AG09309 (cell line): Measurements from ENCODE around the gene CMIP.

Source experiments
- DNase-seq: peaks from one replicate; pipeline ENCODE4 v3.0.0-alpha.2; 2010; ENCODE audit warnings: low read depth
- H3K4me3 ChIP-seq: 2 replicates; pipeline ENCODE4 v1.5.1; 2011; ENCODE audit warnings: mild to moderate bottlenecking, low read depth, low read length, moderate library complexity; ENCODE audit not compliant: control insufficient read depth
- CTCF ChIP-seq: IDR thresholded peaks from 2 replicates; pipeline ENCODE4 v1.5.1; 2011; ENCODE audit warnings: mild to moderate bottlenecking, low read depth, low read length, inconsistent platforms; ENCODE audit not compliant: insufficient read depth, control insufficient read depth; ENCODE audit errors: missing control alignments

Gene CMIP

GRCh38 chr16:81480606-81481206, 36.1 kb downstream of the CMIP start:
- no peak for DNase-seq
- H3K4me3 ChIP-seq, result no peak overlapping the region
- TF ChIP-seq CTCF, result no peak

GRCh38 chr16:81481207-81481821, 36.7 kb downstream of the CMIP start:
- TF ChIP-seq CTCF, result no peak
- no peak overlapping the region for H3K4me3 ChIP-seq
- DNase-seq, result no peak

- DNase-seq, result no peak
- no peak overlapping the region for H3K4me3 ChIP-seq
- no peak for TF ChIP-seq CTCF
Measured at GRCh38 chr16:81482329-81483063, 37.9 kb downstream of the CMIP start.

- H3K4me3 ChIP-seq, result no peak overlapping the region
- TF ChIP-seq CTCF, result no peak
- no peak for DNase-seq
Measured at GRCh38 chr16:81483064-81483969, 38.7 kb downstream of the CMIP start.

- no peak for TF ChIP-seq CTCF
- no peak for DNase-seq
Measured at GRCh38 chr16:81483970-81484595, 39.5 kb downstream of the CMIP start.

More at GRCh38 chr16:81483970-81484595, 39.5 kb downstream of the CMIP start:
- H3K4me3 ChIP-seq, result no peak overlapping the region
